Natural killer cell (primary cell): Measurements from ENCODE around the gene NDUFA13. TPM values are rescaled to one million over a fixed set of nuclear protein-coding genes. Genes with fewer than 3 reads are reported as not detected.

Source experiments
- ATAC-seq, 3 donors: fragments of 150-1000 bp in 2 of 3; fragments of 200-7000 bp in 1 of 3; cut with Tn5 transposase; 1 replicate in 1 of 3; 2 replicates in 2 of 3; pipeline ENCODE4 v1.10.0; 2021; ENCODE audit warnings: mild to moderate bottlenecking in 2 of 3, moderate library complexity in 2 of 3
- DNase-seq, 2 donors: peaks; one replicate each; pipeline versions ENCODE4 v3.0.0 to v3.0.0-alpha.2; 2013 to 2021; ENCODE audit warnings: mixed read lengths in 1 of 2
- H3K27ac ChIP-seq: one replicate; pipeline ENCODE4 v1.5.1; 2013; ENCODE audit warnings: mild to moderate bottlenecking, low read length
- H3K27me3 ChIP-seq: one replicate; pipeline ENCODE4 v1.6.1; 2013; ENCODE audit warnings: low read length; ENCODE audit not compliant: control insufficient read depth, insufficient read depth
- H3K36me3 ChIP-seq: one replicate; pipeline ENCODE4 v1.6.1; 2013; ENCODE audit warnings: low read length; ENCODE audit not compliant: control insufficient read depth, insufficient read depth
- H3K4me1 ChIP-seq: one replicate; pipeline ENCODE4 v1.6.1; 2013; ENCODE audit warnings: low read length; ENCODE audit not compliant: control insufficient read depth, insufficient read depth
- H3K4me3 ChIP-seq: one replicate; pipeline ENCODE4 v1.5.1; 2013; ENCODE audit warnings: low read length
- H3K9me3 ChIP-seq: one replicate; pipeline ENCODE4 v1.6.1; 2013; ENCODE audit warnings: low read length; ENCODE audit not compliant: control insufficient read depth, insufficient read depth
- H3K27ac Mint-ChIP-seq, 2 donors: one replicate each; pipeline ENCODE4 v1.8.0; 2022; ENCODE audit warnings: mild to moderate bottlenecking in 2 of 2, mixed read lengths in 2 of 2, moderate library complexity in 1 of 2
- H3K27me3 Mint-ChIP-seq, 2 donors: one replicate each; pipeline ENCODE4 v1.8.0; 2022; ENCODE audit warnings: low read depth in 2 of 2, mixed read lengths in 2 of 2
- H3K36me3 Mint-ChIP-seq: one replicate; pipeline ENCODE4 v1.8.0; 2022; ENCODE audit warnings: mixed read lengths
- H3K4me1 Mint-ChIP-seq, 2 donors: one replicate each; pipeline ENCODE4 v1.8.0; 2022; ENCODE audit warnings: mixed read lengths in 2 of 2
- H3K4me3 Mint-ChIP-seq: one replicate; pipeline ENCODE4 v1.8.0; 2022; ENCODE audit warnings: mild to moderate bottlenecking, moderate library complexity, mixed read lengths
- H3K9me3 Mint-ChIP-seq, 2 donors: one replicate each; pipeline ENCODE4 v1.8.0; 2022; ENCODE audit warnings: mixed read lengths in 2 of 2
- CTCF ChIP-seq: fragments of 200-600 bp; IDR thresholded peaks from one replicate; pipeline ENCODE4 v1.8.0; 2022; ENCODE audit warnings: antibody characterized with exemption
- WGBS: methylation state at CpG from one replicate; pipeline ENCODE4 v1.1.7; 2013; ENCODE audit warnings: missing lambda C conversion rate; ENCODE audit not compliant: insufficient coverage; 5-methylcytosine and 5-hydroxymethylcytosine counted together
- intact Hi-C: fragments of 100-400 bp; cut with micrococcal nuclease; formaldehyde crosslinking; loops from one replicate; pipeline ENCODE4 v1.14.2; 2022
- total RNA-seq, 4 donors: library from RNA; stranded (reverse); fragments of 120-200 nt in 1 of 4; gene quantifications; one replicate each; pipeline versions ENCODE4 v1.2.3 to v1.2.4, GENCODE V29; 2013 to 2022

The NDUFA13 gene
- total RNA-seq, 3 donors from 2014 or later (not counting 1 experiment from before 2014, with no cell fraction given), result 165 to 191 (median 188) TPM

GRCh38 chr19:19475849-19476828 is 39.9 kb upstream of the NDUFA13 start:
- H3K4me1 ChIP-seq, result peaks cover 70% of the 10 kb centered on the region
- H3K27ac ChIP-seq, result peak overlapping the region; percentile 60
- Mint-ChIP-seq H3K27me3 (no peaks in the 10 kb centered on the region), H3K4me1 (peaks cover 66% of the 10 kb centered on the region in 2 donors), H3K9me3 (no peaks in the 10 kb centered on the region), H3K27ac (peak overlapping the region; percentile 82 to 84), H3K4me3 (peak overlapping the region; percentile 79), H3K36me3 (no peaks in the 10 kb centered on the region)
- no peaks in the 10 kb centered on the region for H3K27me3 ChIP-seq
- intact Hi-C loops, result loop anchor here (2.0 kb wide), 1 partner anchor 17 kb away; no protein-coding TSS in a partner anchor
- peaks cover 22% of the 10 kb centered on the region for H3K36me3 ChIP-seq
- WGBS, result 69% methylated on average over 19 of the region's 19 CpGs
- DNase-seq (peak in 1 of 2 donors; percentile 43), ATAC-seq (peak; percentile 42 to 60 (median 57))
- H3K9me3 ChIP-seq, result no peaks in the 10 kb centered on the region
- H3K4me3 ChIP-seq, result no peak overlapping the region
- peak; percentile 38 for TF ChIP-seq CTCF

GRCh38 chr19:19477705-19478383 is 38.2 kb upstream of the NDUFA13 start:
- peak overlapping the region; percentile 82 to 84 for H3K27ac Mint-ChIP-seq
- no peak for TF ChIP-seq CTCF
- peak overlapping the region; percentile 22 for H3K4me3 Mint-ChIP-seq
- H3K36me3 ChIP-seq, result peaks cover 30% of the 10 kb centered on the region
- no peaks in the 10 kb centered on the region for H3K27me3 Mint-ChIP-seq
- H3K4me1 ChIP-seq, result peaks cover 63% of the 10 kb centered on the region
- no peaks in the 10 kb centered on the region for H3K9me3 Mint-ChIP-seq
- H3K36me3 Mint-ChIP-seq, result no peaks in the 10 kb centered on the region
- H3K27me3 ChIP-seq, result no peaks in the 10 kb centered on the region
- H3K27ac ChIP-seq, result no peak overlapping the region
- H3K4me1 Mint-ChIP-seq, result peaks cover 54 to 68% of the 10 kb centered on the region in 2 donors
- H3K4me3 ChIP-seq, result no peak overlapping the region
- H3K9me3 ChIP-seq, result no peaks in the 10 kb centered on the region
- intact Hi-C loops, result no loop called here
- DNase-seq (no peak), ATAC-seq (no peak)
- WGBS, result 94% methylated on average over 10 of the region's 10 CpGs

- intact Hi-C loops, result no loop called here
- 47% methylated on average over 5 of the region's 5 CpGs for WGBS
- H3K4me3 Mint-ChIP-seq, result no peak overlapping the region
Observed at GRCh38 chr19:19480688-19481087, 35.3 kb upstream of the NDUFA13 start.

More at GRCh38 chr19:19480688-19481087, 35.3 kb upstream of the NDUFA13 start:
- Histone ChIP-seq H3K27ac (no peak overlapping the region), H3K36me3 (peaks cover 25% of the 10 kb centered on the region), H3K4me1 (peaks cover 46% of the 10 kb centered on the region), H3K9me3 (no peaks in the 10 kb centered on the region), H3K4me3 (no peak overlapping the region), H3K27me3 (no peaks in the 10 kb centered on the region)
- no peak for TF ChIP-seq CTCF
- Mint-ChIP-seq H3K27ac (peak overlapping the region; percentile 58 to 69), H3K4me1 (peaks cover 36 to 62% of the 10 kb centered on the region in 2 donors), H3K9me3 (no peaks in the 10 kb centered on the region), H3K36me3 (no peaks in the 10 kb centered on the region), H3K27me3 (no peaks in the 10 kb centered on the region)
- no peak for ATAC-seq
- DNase-seq, result no peak
